ENCODE data around the gene CYB5A.

The CYB5A gene

DNA sequence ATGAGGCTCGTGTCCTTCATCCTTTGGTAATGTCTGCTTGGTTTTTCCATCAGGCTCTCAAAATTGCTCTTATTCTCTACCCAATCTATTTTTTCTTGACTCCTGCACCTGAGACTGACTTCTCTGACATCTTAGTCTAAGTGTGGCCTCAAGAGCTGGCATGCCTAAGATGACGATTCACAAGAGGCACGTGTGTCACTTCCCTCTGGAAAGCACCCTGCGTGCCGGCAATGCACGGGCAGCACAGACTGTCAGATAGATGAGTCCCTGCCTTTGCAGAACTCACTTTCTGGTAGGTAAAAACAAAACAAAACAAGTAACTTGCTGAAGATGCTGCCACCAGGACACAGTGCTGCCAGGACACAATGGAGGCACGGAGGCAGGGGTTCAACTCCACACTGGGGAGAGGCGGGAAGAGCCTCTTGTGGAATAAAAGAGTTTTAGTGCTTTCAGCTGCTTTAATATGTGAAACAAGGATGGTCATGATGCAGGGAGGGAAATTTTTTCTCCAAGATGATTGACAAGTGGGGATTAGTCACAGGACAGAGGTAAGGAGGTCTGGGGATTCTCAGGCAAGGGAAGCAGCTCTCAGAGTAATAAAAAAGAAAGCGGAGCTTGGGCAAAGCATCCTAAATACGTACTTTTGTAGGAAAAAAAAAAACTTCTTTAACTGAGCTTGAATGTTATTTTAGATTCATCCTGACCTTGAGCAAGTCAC lies 27.3 kb downstream of the CYB5A start:
- no peak for DNase-seq (ENCODE audit: low read depth in 1 of 2, low spot score in 1 of 2)
- no peak for TF ChIP-seq JUND (IDR thresholded peaks at IDR 0.05; ENCODE audit: low read depth)
- in situ Hi-C loops (cut with HindIII; ENCODE audit: low pct_unique_long_range_greater_than_20kb, low sequenced_read_pairs), result no loop called here

DNA sequence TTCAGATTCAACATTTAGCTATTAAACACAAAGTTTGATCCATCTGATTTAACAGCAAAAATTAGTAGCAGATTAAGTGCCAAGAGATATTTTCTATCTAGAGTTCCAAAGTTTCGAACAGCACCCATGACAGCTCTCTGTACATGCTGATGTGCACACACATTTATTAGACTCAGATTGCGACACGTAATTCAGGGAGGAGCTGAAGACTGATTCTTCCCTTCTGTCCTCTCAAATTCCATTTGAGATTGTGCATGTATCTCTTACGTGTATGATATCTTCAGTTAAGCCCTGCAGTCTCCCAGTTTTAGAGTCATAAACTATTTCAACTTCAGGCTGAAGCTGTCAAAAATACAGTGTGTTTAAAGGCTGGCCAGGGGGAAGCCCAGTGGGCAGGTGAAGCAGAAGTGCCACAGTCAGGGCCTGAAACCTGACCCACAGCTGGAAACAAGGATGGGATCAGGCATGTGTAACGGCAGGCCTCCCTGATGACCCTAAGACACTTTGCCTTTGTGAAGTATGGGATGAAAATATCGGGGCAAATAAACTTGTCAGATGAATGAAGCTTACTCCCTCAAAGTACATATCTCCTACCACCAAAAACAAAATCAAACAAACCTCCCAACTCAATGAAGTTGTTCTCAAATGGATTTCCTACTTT lies 30.6 kb downstream of the CYB5A start:
- TF ChIP-seq JUND (IDR thresholded peaks at IDR 0.05; ENCODE audit: low read depth), result no peak
- DNase-seq (ENCODE audit: low read depth in 1 of 2, low spot score in 1 of 2), result no peak
- in situ Hi-C loops (cut with HindIII; ENCODE audit: low pct_unique_long_range_greater_than_20kb, low sequenced_read_pairs), result no loop called here

DNA sequence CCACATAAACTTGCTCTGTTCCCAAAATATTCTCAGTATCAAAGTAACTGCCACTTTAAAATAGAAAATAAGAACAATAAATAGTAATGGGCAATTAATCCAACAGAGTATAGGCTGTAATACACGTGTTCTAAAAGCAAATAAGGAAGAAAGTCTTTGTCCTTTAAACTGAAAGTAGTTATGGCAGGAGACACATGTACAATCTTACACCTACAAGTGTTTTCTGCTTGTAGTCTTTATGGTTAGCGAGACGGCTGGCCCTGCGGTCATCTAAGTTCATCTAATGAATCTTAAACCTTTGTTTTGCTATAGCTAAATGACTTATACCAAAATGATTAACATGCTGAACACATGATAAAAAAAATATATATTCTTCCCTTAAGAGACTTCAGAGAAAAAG lies 32.4 kb downstream of the CYB5A start:
- DNase-seq (ENCODE audit: low read depth in 1 of 2, low spot score in 1 of 2), result no peak
- in situ Hi-C loops (cut with HindIII; ENCODE audit: low pct_unique_long_range_greater_than_20kb, low sequenced_read_pairs), result no loop called here
- TF ChIP-seq JUND (IDR thresholded peaks at IDR 0.05; ENCODE audit: low read depth), result no peak

DNA sequence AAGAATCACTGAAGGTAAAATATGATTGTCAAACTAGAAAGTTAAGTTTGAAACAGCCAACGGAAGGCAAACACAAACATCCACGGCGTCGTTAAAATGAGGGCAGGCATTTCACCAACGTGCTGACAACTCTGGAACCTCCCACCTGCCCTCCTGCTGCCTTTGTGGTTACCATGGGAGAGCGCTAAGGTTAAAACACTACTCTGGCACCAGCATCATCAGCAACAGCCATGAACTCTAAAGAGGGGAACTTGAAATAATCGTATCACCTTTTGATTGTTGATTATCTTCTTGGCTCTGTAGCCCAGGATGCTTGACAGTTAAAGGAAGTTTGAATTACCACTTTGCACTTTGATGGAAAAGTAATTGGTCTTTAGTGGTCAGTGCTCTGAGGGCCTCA lies 34.7 kb downstream of the CYB5A start:
- in situ Hi-C loops (cut with HindIII; ENCODE audit: low pct_unique_long_range_greater_than_20kb, low sequenced_read_pairs), result no loop called here
- TF ChIP-seq JUND (IDR thresholded peaks at IDR 0.05; ENCODE audit: low read depth), result no peak
- no peak for DNase-seq (ENCODE audit: low read depth in 1 of 2, low spot score in 1 of 2)

DNA sequence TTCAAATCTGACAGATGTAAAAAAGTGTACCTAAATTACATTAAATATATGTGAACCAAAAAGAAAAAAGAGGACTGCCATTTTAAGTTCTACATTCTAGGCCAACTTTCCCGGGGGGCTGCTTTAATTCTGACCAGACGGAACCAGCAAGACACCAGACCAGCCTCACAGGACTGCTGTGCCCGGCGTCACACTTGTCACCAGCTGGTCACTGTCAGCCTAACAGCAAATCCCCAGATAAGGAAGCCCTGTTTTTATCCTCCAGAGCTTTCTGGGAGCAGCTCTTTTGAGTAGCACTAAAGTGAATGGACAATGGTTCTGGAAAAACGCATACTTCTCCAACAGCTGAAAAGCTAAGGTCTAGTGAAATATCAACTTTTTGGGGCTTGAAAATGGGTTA lies 35.6 kb downstream of the CYB5A start:
- TF ChIP-seq JUND (IDR thresholded peaks at IDR 0.05; ENCODE audit: low read depth), result no peak
- in situ Hi-C loops (cut with HindIII; ENCODE audit: low pct_unique_long_range_greater_than_20kb, low sequenced_read_pairs), result no loop called here
- no peak for DNase-seq (ENCODE audit: low read depth in 1 of 2, low spot score in 1 of 2)

DNA sequence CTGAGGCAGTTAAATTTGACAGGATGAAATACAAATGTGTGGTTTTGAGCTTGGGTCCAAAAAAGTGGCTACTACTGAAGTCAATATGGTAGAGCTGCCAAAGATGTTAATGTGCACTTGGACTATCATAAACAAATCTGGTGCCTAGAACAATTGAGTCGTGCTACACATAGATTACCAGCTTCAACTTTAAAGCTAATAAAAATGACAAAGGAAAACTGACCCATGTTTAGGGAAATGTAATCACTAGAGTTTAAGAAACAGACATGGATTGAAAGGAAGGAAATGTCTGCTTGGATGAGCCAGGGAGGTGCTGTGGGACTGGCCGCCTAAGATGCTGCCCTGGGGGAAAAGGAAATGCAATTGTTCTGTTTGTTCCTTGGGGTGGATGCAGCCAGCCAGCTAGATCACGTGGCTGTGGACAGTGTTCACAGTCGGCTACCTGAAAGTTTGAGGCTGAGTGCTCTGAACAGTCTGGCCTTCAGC lies 36.6 kb downstream of the CYB5A start:
- peak; percentile 35 to 78 for DNase-seq (ENCODE audit: low read depth in 1 of 2, low spot score in 1 of 2)
- TF ChIP-seq JUND (IDR thresholded peaks at IDR 0.05; ENCODE audit: low read depth), result no peak
- in situ Hi-C loops (cut with HindIII; ENCODE audit: low pct_unique_long_range_greater_than_20kb, low sequenced_read_pairs), result no loop called here

DNA sequence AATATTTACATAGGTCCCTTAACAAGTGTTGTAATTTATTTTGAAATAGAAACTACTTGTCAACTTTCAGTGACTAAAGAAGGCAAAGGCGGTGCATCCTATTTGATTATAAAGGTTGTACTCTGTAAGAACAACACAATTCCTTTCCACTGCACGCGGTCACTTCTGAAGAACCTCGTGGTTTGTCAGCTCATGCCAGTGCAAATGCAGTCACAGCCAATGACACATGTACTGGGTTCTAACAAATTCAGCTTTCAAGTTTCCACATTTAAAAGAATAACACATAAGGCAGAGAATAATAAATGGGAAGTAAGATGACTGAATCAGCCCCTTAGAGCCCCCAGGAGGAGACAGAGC lies 39.7 kb downstream of the CYB5A start:
- in situ Hi-C loops (cut with HindIII; ENCODE audit: low pct_unique_long_range_greater_than_20kb, low sequenced_read_pairs), result no loop called here
- no peak for TF ChIP-seq JUND (IDR thresholded peaks at IDR 0.05; ENCODE audit: low read depth)
- DNase-seq (ENCODE audit: low read depth in 1 of 2, low spot score in 1 of 2), result no peak

DNA sequence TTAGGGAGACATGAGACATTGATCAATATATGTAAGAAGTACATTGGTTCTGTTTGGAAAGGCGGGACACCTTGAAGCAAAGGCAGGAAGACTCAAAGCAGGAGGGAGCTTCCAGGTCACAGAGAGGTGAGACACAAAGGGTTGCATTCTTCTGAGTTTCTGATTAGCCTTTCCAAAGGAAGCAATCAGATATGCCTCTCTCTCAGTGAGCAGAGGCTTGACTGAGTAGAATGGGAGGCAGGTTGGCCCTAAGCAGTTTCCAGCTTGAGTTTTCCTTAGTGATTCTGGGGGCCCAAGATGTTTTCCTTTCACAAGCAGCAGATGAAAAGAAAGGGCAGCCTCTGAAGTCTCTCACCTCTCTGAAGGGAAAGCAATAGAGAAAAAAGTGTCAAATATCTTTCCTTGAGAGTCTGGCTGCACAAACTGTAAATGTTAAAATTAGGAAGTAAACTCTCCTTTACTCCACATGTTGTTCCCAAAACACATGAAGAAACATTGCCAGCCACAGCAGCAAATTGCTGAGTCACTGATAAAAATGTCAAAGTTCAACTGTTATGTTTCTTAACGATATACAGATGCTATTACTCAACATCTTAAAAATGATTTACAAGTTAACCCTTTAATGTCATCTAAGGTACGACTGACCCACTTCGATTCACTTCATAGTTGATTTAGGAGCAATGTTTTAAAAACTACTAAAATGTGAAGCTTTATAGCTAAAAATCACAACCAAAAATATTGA lies 40.3 kb downstream of the CYB5A start:
- in situ Hi-C loops (cut with HindIII; ENCODE audit: low pct_unique_long_range_greater_than_20kb, low sequenced_read_pairs), result no loop called here
- no peak for DNase-seq (ENCODE audit: low read depth in 1 of 2, low spot score in 1 of 2)
- TF ChIP-seq JUND (IDR thresholded peaks at IDR 0.05; ENCODE audit: low read depth), result no peak

DNA sequence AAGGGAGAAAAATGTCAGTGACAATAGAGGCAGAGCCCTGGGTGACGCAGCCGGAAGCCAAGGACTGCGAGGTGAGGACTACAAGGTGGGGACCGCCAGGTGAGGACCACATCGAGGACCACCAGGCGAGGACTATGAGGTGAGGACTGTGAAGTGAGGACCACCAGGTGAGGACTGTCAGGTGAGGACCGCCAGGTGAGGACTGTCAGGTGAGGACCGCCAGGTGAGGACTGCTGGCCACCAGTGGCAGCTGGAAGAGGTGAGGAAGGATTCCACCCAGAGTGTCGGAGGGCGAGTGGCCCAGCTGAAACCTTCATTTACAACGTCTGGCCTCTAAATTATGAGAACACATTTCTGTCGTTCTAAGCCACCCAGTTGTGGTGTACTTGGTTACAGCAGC lies 41.6 kb downstream of the CYB5A start:
- in situ Hi-C loops (cut with HindIII; ENCODE audit: low pct_unique_long_range_greater_than_20kb, low sequenced_read_pairs), result no loop called here
- no peak for DNase-seq (ENCODE audit: low read depth in 1 of 2, low spot score in 1 of 2)
- TF ChIP-seq JUND (IDR thresholded peaks at IDR 0.05; ENCODE audit: low read depth), result no peak

DNA sequence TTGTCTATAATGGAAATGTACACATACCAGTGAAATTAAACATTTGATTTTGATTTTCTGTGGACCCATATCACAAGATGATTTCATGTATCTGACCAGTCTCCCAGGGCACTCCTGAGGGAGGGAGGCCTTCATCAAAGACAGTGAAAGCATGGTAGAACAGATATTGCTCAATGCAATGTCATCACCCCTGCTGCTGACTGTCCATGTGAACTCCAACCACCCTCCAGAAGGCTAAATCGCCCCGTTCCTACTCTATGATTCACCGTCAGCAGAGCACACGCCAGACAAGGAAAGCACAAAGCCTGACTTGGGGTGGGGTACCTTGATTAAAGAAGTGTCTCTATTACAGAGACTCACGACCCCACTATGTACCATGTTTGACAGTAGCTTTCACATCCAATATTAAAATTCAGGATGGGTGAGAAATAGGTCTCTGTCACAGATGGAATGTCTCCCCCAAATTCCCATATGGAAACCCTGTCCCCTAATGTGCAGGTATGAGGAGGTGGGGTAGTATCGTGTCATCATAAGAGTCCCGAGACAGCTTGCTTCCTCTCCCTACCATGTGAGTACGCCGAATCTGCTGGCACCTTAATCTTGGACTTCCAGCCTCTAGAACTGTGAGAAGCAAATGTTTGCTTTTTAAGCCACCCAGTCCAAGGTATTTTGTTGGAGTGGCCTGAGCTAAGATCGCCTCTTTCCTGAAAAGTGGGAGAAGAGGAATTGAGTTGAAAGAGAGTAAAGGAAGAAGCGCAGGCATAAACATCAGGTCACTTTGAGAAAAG lies 42.4 kb downstream of the CYB5A start:
- DNase-seq (ENCODE audit: low read depth in 1 of 2, low spot score in 1 of 2), result no peak
- no peak for TF ChIP-seq JUND (IDR thresholded peaks at IDR 0.05; ENCODE audit: low read depth)
- in situ Hi-C loops (cut with HindIII; ENCODE audit: low pct_unique_long_range_greater_than_20kb, low sequenced_read_pairs), result no loop called here

DNA sequence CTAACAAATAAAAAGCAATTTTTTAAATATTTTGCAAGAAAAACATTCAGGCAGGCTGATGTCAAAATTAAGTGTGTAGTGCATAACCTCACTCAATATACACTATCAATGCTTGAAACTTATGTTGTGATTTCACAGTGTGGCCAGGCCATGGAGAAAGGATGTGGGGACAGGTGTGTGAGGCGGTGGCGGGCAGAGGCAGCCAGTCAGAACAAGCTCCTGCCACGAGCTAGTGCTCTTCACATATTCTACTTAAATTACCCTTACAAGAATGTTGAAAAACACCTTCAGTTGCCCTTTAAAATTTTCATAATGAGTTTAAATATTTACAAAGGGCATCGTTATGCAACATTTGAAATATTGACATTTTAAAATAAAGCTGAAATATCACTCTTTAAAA lies 43.2 kb downstream of the CYB5A start:
- in situ Hi-C loops (cut with HindIII; ENCODE audit: low pct_unique_long_range_greater_than_20kb, low sequenced_read_pairs), result no loop called here
- TF ChIP-seq JUND (IDR thresholded peaks at IDR 0.05; ENCODE audit: low read depth), result no peak
- DNase-seq (ENCODE audit: low read depth in 1 of 2, low spot score in 1 of 2), result no peak

DNA sequence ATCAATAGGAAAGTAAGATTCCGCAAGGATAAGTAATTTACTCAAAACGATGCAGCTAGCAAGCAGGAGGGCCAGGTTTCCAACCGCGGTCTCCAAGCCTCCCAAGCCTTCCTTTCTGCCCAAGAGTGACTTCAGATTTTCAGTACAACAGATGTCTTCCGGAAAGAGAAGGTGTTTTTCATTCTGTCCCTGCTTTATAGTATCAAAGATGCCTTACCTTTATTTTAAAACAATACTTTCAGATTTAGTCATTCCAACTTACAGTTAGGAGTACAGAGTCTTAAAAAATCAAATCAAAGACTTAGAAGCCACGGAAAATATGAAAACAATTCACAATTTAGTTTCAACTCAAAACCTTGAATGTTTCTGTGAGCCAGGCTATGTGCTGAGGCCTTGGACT lies 43.6 kb downstream of the CYB5A start:
- no peak for DNase-seq (ENCODE audit: low read depth in 1 of 2, low spot score in 1 of 2)
- no peak for TF ChIP-seq JUND (IDR thresholded peaks at IDR 0.05; ENCODE audit: low read depth)
- in situ Hi-C loops (cut with HindIII; ENCODE audit: low pct_unique_long_range_greater_than_20kb, low sequenced_read_pairs), result no loop called here

All from T47D (cell line).